Measurements from ENCODE around the gene CCNY. TPM values are rescaled to one million over a fixed set of nuclear protein-coding genes. Genes with fewer than 3 reads are reported as not detected.
"Not testable (repeated sequence)": the region's sequence is repeated elsewhere in the genome, so short reads cannot be mapped to it uniquely, and the experiment has no call there.

The CCNY gene
- total RNA-seq, 3 donors from 2014 or later (not counting 1 experiment from before 2014, with no cell fraction given), result 71.0 to 87.2 (median 74.3) TPM

GRCh38 chr10:35353395-35353794 is 17.1 kb downstream of the CCNY start:
- Mint-ChIP-seq H3K27ac (peak overlapping the region; percentile 67 to 85), H3K9me3 (no peaks in the 10 kb centered on the region), H3K4me3 (peak overlapping the region; percentile 71), H3K27me3 (ENCODE audit: low read depth in 2 of 2) (no peaks in the 10 kb centered on the region), H3K4me1 (peaks cover 87 to 96% of the 10 kb centered on the region in 2 donors), H3K36me3 (no peaks in the 10 kb centered on the region)
- no peaks in the 10 kb centered on the region for H3K27me3 ChIP-seq (ENCODE audit: control insufficient read depth, insufficient read depth, low read length)
- H3K36me3 ChIP-seq (ENCODE audit: control insufficient read depth, insufficient read depth, low read length), result no peaks in the 10 kb centered on the region
- H3K4me3 ChIP-seq (ENCODE audit: low read length), result no peak overlapping the region
- H3K27ac ChIP-seq (ENCODE audit: low read length), result no peak overlapping the region
- WGBS (ENCODE audit: insufficient coverage), result 94% methylated on average over 2 of the region's 2 CpGs
- peaks cover 31% of the 10 kb centered on the region for H3K4me1 ChIP-seq (ENCODE audit: control insufficient read depth, insufficient read depth, low read length)
- DNase-seq (no peak), ATAC-seq (no peak)
- intact Hi-C loops (cut with micrococcal nuclease), result loop anchor here (10.0 kb wide), 1 partner anchor 91 kb away; no protein-coding TSS in a partner anchor
- H3K9me3 ChIP-seq (ENCODE audit: control insufficient read depth, insufficient read depth, low read length), result no peaks in the 10 kb centered on the region
- TF ChIP-seq CTCF (IDR thresholded peaks at IDR 0.05), result no peak

DNA sequence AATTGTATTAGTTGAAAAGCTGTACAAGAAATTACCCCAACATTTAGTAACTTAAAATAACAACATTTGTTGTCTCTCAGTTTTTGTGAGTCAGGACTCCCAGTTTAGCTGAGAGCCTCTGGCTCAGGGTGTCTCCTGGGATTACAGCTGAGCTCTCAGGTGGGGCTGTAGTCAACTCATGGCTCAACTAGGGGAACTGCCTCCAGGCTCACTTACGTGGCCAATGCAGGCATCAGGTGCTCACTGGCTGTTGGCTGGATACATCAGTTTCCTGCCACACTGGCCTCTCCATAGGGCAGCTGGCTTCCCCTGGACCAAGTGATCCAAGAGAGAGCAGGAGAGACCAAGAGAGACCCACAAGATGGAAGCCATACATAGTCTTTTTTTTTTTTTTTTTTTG is 17.5 kb downstream of the CCNY start:
- Histone ChIP-seq H3K27me3 (ENCODE audit: control insufficient read depth, insufficient read depth, low read length) (no peaks in the 10 kb centered on the region), H3K36me3 (ENCODE audit: control insufficient read depth, insufficient read depth, low read length) (no peaks in the 10 kb centered on the region), H3K27ac (ENCODE audit: low read length) (no peak overlapping the region), H3K4me1 (ENCODE audit: control insufficient read depth, insufficient read depth, low read length) (peaks cover 30% of the 10 kb centered on the region), H3K9me3 (ENCODE audit: control insufficient read depth, insufficient read depth, low read length) (no peaks in the 10 kb centered on the region), H3K4me3 (ENCODE audit: low read length) (no peak overlapping the region)
- no peak for ATAC-seq
- TF ChIP-seq CTCF (IDR thresholded peaks at IDR 0.05), result no peak
- Mint-ChIP-seq H3K9me3 (no peaks in the 10 kb centered on the region), H3K36me3 (no peaks in the 10 kb centered on the region), H3K27ac (peak overlapping the region; percentile 67 to 85), H3K4me1 (peaks cover 88 to 96% of the 10 kb centered on the region in 2 donors), H3K4me3 (no peak overlapping the region), H3K27me3 (ENCODE audit: low read depth in 2 of 2) (no peaks in the 10 kb centered on the region)
- intact Hi-C loops (cut with micrococcal nuclease), result loop anchor here (10.0 kb wide), 1 partner anchor 91 kb away; no protein-coding TSS in a partner anchor
- no peak for DNase-seq
- 69% methylated on average over 1 of the region's 1 CpG for WGBS (ENCODE audit: insufficient coverage)

- intact Hi-C loops (cut with micrococcal nuclease), result loop anchor here (10.0 kb wide), 1 partner anchor 91 kb away; no protein-coding TSS in a partner anchor
These were observed 17.9 kb downstream of the CCNY start for GRCh38 chr10:35354257-35354656.

DNA sequence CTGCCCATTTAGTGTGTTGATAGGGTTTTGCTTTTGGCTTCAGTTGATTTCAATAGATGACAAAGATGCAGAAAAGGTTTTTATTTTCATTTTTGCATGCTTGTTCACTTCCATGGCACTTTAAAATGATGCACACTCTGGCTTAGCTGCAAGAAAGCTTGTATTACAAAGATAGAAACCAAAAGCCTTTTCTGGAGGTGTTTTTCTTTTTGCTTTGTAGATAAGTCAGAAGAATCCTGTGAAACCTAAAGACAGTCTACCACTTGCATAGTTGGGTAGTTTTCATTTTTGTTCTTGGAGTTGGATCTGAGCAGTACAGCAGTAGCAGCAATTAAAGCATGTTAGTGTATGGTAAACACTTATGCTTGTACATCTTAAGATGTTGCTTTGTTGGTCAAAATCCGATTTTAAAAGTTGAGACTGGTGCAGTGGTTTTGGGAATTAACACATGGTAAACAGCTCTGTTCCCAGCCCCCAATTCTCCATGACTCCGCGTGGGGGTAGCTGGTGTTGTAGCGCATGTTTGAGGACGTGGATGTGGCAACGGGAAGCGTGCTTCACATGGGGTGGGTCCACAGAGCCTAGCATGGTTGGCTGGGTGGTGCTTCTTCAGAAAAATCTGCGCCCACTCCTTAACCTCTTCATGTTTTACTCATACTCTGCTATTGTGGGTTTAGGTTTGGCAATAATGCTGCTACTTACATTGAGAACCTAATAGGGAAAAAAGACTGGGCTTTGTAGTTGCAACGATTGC is 19.8 kb downstream of the CCNY start:
- Mint-ChIP-seq H3K27me3 (ENCODE audit: low read depth in 2 of 2) (no peaks in the 10 kb centered on the region), H3K36me3 (no peaks in the 10 kb centered on the region), H3K4me1 (peaks cover 83 to 84% of the 10 kb centered on the region in 2 donors), H3K4me3 (peak overlapping the region; percentile 33), H3K9me3 (no peaks in the 10 kb centered on the region), H3K27ac (peak overlapping the region in 1 of 2 donors; percentile 47)
- H3K4me3 ChIP-seq (ENCODE audit: low read length), result no peak overlapping the region
- H3K4me1 ChIP-seq (ENCODE audit: control insufficient read depth, insufficient read depth, low read length), result peaks cover 27% of the 10 kb centered on the region
- no peaks in the 10 kb centered on the region for H3K9me3 ChIP-seq (ENCODE audit: control insufficient read depth, insufficient read depth, low read length)
- 82% methylated on average over 7 of the region's 9 CpGs for WGBS (ENCODE audit: insufficient coverage)
- TF ChIP-seq CTCF (IDR thresholded peaks at IDR 0.05), result no peak
- H3K36me3 ChIP-seq (ENCODE audit: control insufficient read depth, insufficient read depth, low read length), result no peaks in the 10 kb centered on the region
- ATAC-seq (peak; percentile 47 to 70 (median 65)), DNase-seq (no peak)
- no peaks in the 10 kb centered on the region for H3K27me3 ChIP-seq (ENCODE audit: control insufficient read depth, insufficient read depth, low read length)
- intact Hi-C loops (cut with micrococcal nuclease), result loop anchor here (10.0 kb wide), 1 partner anchor 89 kb away; no protein-coding TSS in a partner anchor
- H3K27ac ChIP-seq (ENCODE audit: low read length), result no peak overlapping the region

More at GRCh38 chr10:35354257-35354656, 17.9 kb downstream of the CCNY start:
- not testable (repeated sequence) for H3K36me3 Mint-ChIP-seq; H3K27me3 Mint-ChIP-seq (ENCODE audit: low read depth in 2 of 2); H3K4me3 Mint-ChIP-seq; H3K27ac Mint-ChIP-seq; DNase-seq; H3K36me3 ChIP-seq (ENCODE audit: control insufficient read depth, insufficient read depth, low read length); H3K27me3 ChIP-seq (ENCODE audit: control insufficient read depth, insufficient read depth, low read length); ATAC-seq; H3K9me3 Mint-ChIP-seq; H3K9me3 ChIP-seq (ENCODE audit: control insufficient read depth, insufficient read depth, low read length); H3K27ac ChIP-seq (ENCODE audit: low read length); H3K4me3 ChIP-seq (ENCODE audit: low read length)
- H3K4me1 Mint-ChIP-seq, result peaks cover 91 to 96% of the 10 kb centered on the region in 2 donors
- 97% methylated on average over 9 of the region's 9 CpGs for WGBS (ENCODE audit: insufficient coverage)
- H3K4me1 ChIP-seq (ENCODE audit: control insufficient read depth, insufficient read depth, low read length), result peaks cover 30% of the 10 kb centered on the region
